Smooth muscle cell (in vitro differentiated cells): ENCODE measurements around the gene UCK1. TPM values are rescaled to one million over a fixed set of nuclear protein-coding genes. Genes with fewer than 3 reads are reported as not detected.
A peak's percentile ranks its signal among the peaks of the same experiment; 100 is the strongest.

Experiments used
- DNase-seq: peaks from one replicate; lab custom pipeline; 2025; ENCODE audit not compliant: unreplicated experiment; lab: John Stamatoyannopoulos, UW
- H2AFZ ChIP-seq: fragments of 200-600 bp; sonication (generic); 2 replicates; pipeline ENCODE4 v1.6.0; 2016; ENCODE audit warnings: antibody characterized with exemption, low read depth, mild to moderate bottlenecking
- H3F3A ChIP-seq: fragments of 200-600 bp; sonication (generic); 2 replicates; pipeline ENCODE4 v1.6.0; 2017; ENCODE audit warnings: antibody characterized with exemption, low read depth
- H3K27ac ChIP-seq: fragments of 200-600 bp; sonication (generic); 2 replicates; pipeline ENCODE4 v1.5.1; 2016; ENCODE audit warnings: low read depth, mild to moderate bottlenecking
- H3K27me3 ChIP-seq: fragments of 200-600 bp; sonication (generic); 2 replicates; pipeline ENCODE4 v1.6.1; 2016; ENCODE audit warnings: low read depth, mild to moderate bottlenecking
- H3K36me3 ChIP-seq: fragments of 200-600 bp; sonication (generic); 2 replicates; pipeline ENCODE4 v1.5.1; 2016; ENCODE audit warnings: low read depth
- H3K4me1 ChIP-seq: fragments of 200-600 bp; sonication (generic); 2 replicates; pipeline ENCODE4 v1.5.1; 2016; ENCODE audit warnings: low read depth
- H3K4me2 ChIP-seq: fragments of 200-600 bp; sonication (generic); 2 replicates; pipeline ENCODE4 v1.6.0; 2016; ENCODE audit warnings: mild to moderate bottlenecking
- H3K4me3 ChIP-seq: fragments of 200-600 bp; sonication (generic); 2 replicates; pipeline ENCODE4 v1.5.1; 2016; ENCODE audit warnings: mild to moderate bottlenecking
- H3K79me2 ChIP-seq: fragments of 200-600 bp; sonication (generic); 2 replicates; pipeline ENCODE4 v1.6.0; 2016; ENCODE audit warnings: low read depth, mild to moderate bottlenecking
- H3K9ac ChIP-seq: fragments of 200-600 bp; sonication (generic); 2 replicates; pipeline ENCODE4 v1.6.0; 2016; ENCODE audit warnings: low read depth
- H3K9me3 ChIP-seq: fragments of 200-600 bp; sonication (generic); replicated peaks from 2 replicates; pipeline ENCODE4 v1.5.1; 2016; ENCODE audit warnings: low read depth
- H4K20me1 ChIP-seq: fragments of 200-600 bp; sonication (generic); 2 replicates; pipeline ENCODE4 v1.6.0; 2016; ENCODE audit warnings: low read depth
- WGBS: methylation state at CpG from one replicate; pipeline ENCODE4 v1.1.7; 2016; ENCODE audit warnings: low lambda C conversion rate; 5-methylcytosine and 5-hydroxymethylcytosine counted together
- polyA plus RNA-seq: library from polyadenylated mRNA; unstranded; fragments of >200 nt; fragmentation: Nextera tagmentation; extraction: Ambion mirVana; gene quantifications from 2 replicates; pipeline ENCODE4 v1.2.1, GENCODE V29; 2016
- total RNA-seq: library from RNA; depleted of rRNA; stranded (reverse); fragments of >200 nt; gene quantifications from 2 replicates; pipeline ENCODE4 v1.2.3, GENCODE V29; 2014
- TF ChIP-seq, protein P1 (sequence below): fragments of 200-600 bp; sonication (generic); IDR thresholded peaks from 2 replicates; pipeline ENCODE4 v1.5.1; 2017; ENCODE audit warnings: borderline replicate concordance, mild to moderate bottlenecking, antibody characterized with exemption; ENCODE audit not compliant: insufficient read depth, poor library complexity, severe bottlenecking

The UCK1 gene
- total and polyA plus RNA-seq, 2 experiments from 2014 or later, result 9.7 to 20.2 TPM

DNA sequence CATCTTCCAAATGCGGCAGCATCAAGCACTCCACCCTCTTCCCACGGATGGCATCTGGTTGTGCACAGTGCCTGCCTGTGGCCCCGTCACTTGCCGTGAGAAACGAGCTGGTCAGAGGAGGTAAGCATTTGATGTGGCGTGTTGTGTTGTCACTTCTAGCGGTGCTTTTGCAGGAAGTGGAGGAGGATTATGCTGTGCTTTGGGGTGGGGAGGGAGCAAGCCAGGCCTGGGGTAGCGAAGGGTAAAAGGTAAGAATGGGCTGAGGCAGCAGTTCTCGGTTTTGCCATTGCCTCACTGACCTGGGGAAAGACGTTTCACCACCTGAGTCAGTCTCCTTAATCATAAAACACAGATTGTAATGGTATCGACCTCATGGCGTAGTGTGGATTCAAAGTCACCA, 30.7 kb downstream of the UCK1 start:
- Histone ChIP-seq H2AFZ (no peak overlapping the region), H3K4me2 (no peak overlapping the region), H3F3A (peaks cover 34% of the 10 kb centered on the region), H3K79me2 (no peaks in the 10 kb centered on the region), H3K4me1 (peaks cover 11% of the 10 kb centered on the region), H3K27me3 (no peaks in the 10 kb centered on the region), H3K9ac (no peak overlapping the region), H3K9me3 (no peaks in the 10 kb centered on the region), H3K4me3 (no peak overlapping the region), H3K36me3 (peaks cover 9% of the 10 kb centered on the region), H4K20me1 (peaks cover 52% of the 10 kb centered on the region), H3K27ac (peak overlapping the region; percentile 3)
- no peak for DNase-seq
- 92% methylated on average over 12 of the region's 12 CpGs for WGBS
- TF ChIP-seq, protein P1, sequence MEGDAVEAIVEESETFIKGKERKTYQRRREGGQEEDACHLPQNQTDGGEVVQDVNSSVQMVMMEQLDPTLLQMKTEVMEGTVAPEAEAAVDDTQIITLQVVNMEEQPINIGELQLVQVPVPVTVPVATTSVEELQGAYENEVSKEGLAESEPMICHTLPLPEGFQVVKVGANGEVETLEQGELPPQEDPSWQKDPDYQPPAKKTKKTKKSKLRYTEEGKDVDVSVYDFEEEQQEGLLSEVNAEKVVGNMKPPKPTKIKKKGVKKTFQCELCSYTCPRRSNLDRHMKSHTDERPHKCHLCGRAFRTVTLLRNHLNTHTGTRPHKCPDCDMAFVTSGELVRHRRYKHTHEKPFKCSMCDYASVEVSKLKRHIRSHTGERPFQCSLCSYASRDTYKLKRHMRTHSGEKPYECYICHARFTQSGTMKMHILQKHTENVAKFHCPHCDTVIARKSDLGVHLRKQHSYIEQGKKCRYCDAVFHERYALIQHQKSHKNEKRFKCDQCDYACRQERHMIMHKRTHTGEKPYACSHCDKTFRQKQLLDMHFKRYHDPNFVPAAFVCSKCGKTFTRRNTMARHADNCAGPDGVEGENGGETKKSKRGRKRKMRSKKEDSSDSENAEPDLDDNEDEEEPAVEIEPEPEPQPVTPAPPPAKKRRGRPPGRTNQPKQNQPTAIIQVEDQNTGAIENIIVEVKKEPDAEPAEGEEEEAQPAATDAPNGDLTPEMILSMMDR, result no peak

DNA sequence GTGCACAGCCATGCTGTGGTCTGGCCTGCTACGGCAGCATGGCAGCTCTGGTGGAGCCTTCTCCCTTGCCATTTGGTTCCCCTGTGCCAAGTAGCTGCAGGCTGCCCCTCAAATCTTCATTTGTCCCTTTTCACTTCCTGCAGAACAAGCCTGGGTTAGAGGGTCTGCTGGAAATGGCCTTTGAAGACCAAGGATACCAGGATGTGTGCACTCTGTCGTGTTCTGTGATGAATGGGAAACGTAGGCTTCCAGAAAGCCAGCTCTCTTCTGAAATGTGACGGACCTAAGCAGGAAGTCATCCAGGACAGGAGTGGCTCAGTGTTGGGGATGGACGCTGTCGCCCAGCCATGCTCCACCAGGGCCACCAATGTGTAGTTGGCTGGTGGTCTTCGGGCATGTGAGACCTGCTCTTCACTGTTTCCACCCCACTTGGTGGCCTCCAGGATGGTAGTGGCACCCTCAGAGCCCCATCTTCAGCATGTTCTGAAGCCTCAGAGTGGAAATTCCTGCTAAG, 31.8 kb downstream of the UCK1 start:
- no peak overlapping the region for H3K9ac ChIP-seq
- no peaks in the 10 kb centered on the region for H3K27me3 ChIP-seq
- H4K20me1 ChIP-seq, result peaks cover 61% of the 10 kb centered on the region
- peaks cover 34% of the 10 kb centered on the region for H3F3A ChIP-seq
- no peak overlapping the region for H3K27ac ChIP-seq
- peaks cover 11% of the 10 kb centered on the region for H3K4me1 ChIP-seq
- DNase-seq, result no peak
- no peaks in the 10 kb centered on the region for H3K79me2 ChIP-seq
- H3K36me3 ChIP-seq, result peaks cover 9% of the 10 kb centered on the region
- no peak overlapping the region for H3K4me3 ChIP-seq
- TF ChIP-seq, protein P1, result no peak
- no peak overlapping the region for H3K4me2 ChIP-seq
- no peaks in the 10 kb centered on the region for H3K9me3 ChIP-seq
- no peak overlapping the region for H2AFZ ChIP-seq
- WGBS, result 95% methylated on average over 7 of the region's 7 CpGs

DNA sequence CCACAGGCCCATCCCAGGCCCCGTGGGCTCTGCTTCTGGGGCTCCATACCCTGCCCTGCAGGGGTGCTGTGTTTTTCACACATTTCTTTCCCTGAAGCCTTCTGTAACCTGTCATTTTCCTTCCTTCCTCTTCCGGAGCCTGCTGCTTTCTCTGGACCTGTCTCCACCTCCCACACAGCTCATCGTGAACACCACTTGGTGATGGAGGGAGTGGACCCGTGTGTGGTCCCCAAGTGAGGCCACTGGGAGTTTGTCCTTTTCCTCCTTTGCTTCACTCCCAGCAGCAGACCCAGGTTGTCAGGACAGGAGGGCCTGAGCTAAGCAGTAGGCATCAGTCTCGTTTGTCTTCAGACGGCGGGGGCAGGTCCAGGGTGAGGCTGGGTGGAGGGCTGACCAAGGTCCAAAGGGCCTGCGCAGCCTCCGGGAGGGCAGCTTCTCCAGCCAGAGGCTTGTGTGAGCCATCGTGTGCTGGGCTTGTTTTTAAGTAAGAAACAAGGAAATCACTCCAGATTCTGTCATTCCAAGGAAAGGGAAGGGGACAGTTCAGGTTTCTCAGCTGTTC, 34.1 kb downstream of the UCK1 start:
- peaks cover 28% of the 10 kb centered on the region for H3F3A ChIP-seq
- no peak for DNase-seq
- no peak overlapping the region for H3K27ac ChIP-seq
- H3K9ac ChIP-seq, result no peak overlapping the region
- H3K9me3 ChIP-seq, result no peaks in the 10 kb centered on the region
- peaks cover 68% of the 10 kb centered on the region for H4K20me1 ChIP-seq
- H3K79me2 ChIP-seq, result no peaks in the 10 kb centered on the region
- H3K4me2 ChIP-seq, result no peak overlapping the region
- 94% methylated on average over 10 of the region's 10 CpGs for whole genome bisulfite sequencing
- TF ChIP-seq, protein P1, result no peak
- H2AFZ ChIP-seq, result no peak overlapping the region
- H3K27me3 ChIP-seq, result no peaks in the 10 kb centered on the region
- no peaks in the 10 kb centered on the region for H3K4me1 ChIP-seq
- no peak overlapping the region for H3K4me3 ChIP-seq
- peaks cover 9% of the 10 kb centered on the region for H3K36me3 ChIP-seq

DNA sequence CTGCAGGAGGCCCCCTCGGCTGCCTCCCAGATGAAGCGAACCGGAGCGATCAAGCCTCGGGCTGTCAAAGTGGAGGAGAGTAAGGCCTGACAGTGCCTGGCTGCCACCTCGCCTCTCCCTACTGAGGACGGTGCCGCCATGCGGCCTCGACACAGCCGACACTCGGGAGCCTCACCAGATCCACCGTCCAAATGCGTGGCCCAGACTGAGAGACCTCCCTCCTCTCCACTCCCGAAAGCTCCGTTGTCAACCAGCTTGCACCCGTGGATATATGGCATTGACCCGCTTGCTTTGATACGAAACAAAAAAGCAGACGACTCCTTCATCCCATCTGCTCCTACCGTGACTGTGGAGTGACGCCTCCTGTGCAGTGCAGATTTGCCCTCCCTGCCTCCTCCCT, 35.3 kb downstream of the UCK1 start:
- peaks cover 67% of the 10 kb centered on the region for H4K20me1 ChIP-seq
- WGBS, result 96% methylated on average over 22 of the region's 22 CpGs

More for the DNA sequence above, 35.3 kb downstream of the UCK1 start:
- Histone ChIP-seq H3K9me3 (no peaks in the 10 kb centered on the region), H2AFZ (no peak overlapping the region), H3K27me3 (no peaks in the 10 kb centered on the region), H3F3A (peaks cover 24% of the 10 kb centered on the region), H3K36me3 (peaks cover 9% of the 10 kb centered on the region), H3K4me3 (no peak overlapping the region), H3K4me2 (no peak overlapping the region), H3K27ac (no peak overlapping the region), H3K79me2 (no peaks in the 10 kb centered on the region), H3K9ac (no peak overlapping the region), H3K4me1 (no peaks in the 10 kb centered on the region)
- TF ChIP-seq, protein P1, result no peak
- DNase-seq, result no peak
